Measurements from ENCODE around the gene RANBP1. TPM values are rescaled to one million over a fixed set of nuclear protein-coding genes. Genes with fewer than 3 reads are reported as not detected.

RANBP1 gene
- total RNA-seq, 4 donors from 2014 or later: 45.6 to 128 (median 106) TPM

GRCh38 chr22:20089977-20090729 is 25.8 kb upstream of the RANBP1 start:
- in situ Hi-C loops (cut with MboI; ENCODE audit: low pct_ligation_motif_present in 1 of 4, low pct_unique_long_range_greater_than_20kb in 1 of 4, low sequenced_read_pairs in 3 of 4) (no loop called here), intact Hi-C loops (cut with DNase I; ENCODE audit: low total_unique reads) (no loop called here)
- Histone ChIP-seq H3K9me3 (no peaks in the 10 kb centered on the region), H3K27ac (no peak overlapping the region), H3K4me3 (no peak overlapping the region), H3K36me3 (peaks cover 0 to 91% (median 20%) of the 10 kb centered on the region in 4 donors), H3K4me1 (peaks cover 0 to under 1% (median 0%) of the 10 kb centered on the region in 4 donors), H3K27me3 (no peaks in the 10 kb centered on the region)
- 80 to 88% methylated on average over 1 to 11 of the region's 11 CpGs for WGBS, 2 donors (ENCODE audit: low coverage in 1 of 2)
- DNase-seq: no peak
- TF ChIP-seq EP300 (IDR thresholded peaks at IDR 0.05; ENCODE audit: low read depth): no peak

- in situ Hi-C loops (cut with MboI; ENCODE audit: low pct_ligation_motif_present in 1 of 4, low pct_unique_long_range_greater_than_20kb in 1 of 4, low sequenced_read_pairs in 3 of 4) (no loop called here), intact Hi-C loops (cut with DNase I; ENCODE audit: low total_unique reads) (no loop called here)
- TF ChIP-seq POLR2AphosphoS5 (IDR thresholded peaks at IDR 0.05): no peak
- TF ChIP-seq CTCF (IDR thresholded peaks at IDR 0.05): no peak
- TF ChIP-seq EP300 (IDR thresholded peaks at IDR 0.05; ENCODE audit: low read depth): no peak
- no peak for TF ChIP-seq POLR2A (IDR thresholded peaks at IDR 0.05)
- H3K36me3 ChIP-seq: peaks cover 0 to 95% (median 22%) of the 10 kb centered on the region in 4 donors
- no peak overlapping the region for H3K27ac ChIP-seq
- no peaks in the 10 kb centered on the region for H3K4me1 ChIP-seq
- DNase-seq: no peak
- H3K9me3 ChIP-seq: no peaks in the 10 kb centered on the region
- 63 to 88% methylated on average over 2 to 9 of the region's 9 CpGs for WGBS, 2 donors (ENCODE audit: low coverage in 1 of 2)
- no peaks in the 10 kb centered on the region for H3K27me3 ChIP-seq
- H3K4me3 ChIP-seq: no peak overlapping the region
Measured at GRCh38 chr22:20090730-20091240, 25.1 kb upstream of the RANBP1 start.

GRCh38 chr22:20091690-20092476 is 24.0 kb upstream of the RANBP1 start:
- Histone ChIP-seq H3K4me3 (no peak overlapping the region), H3K4me1 (no peaks in the 10 kb centered on the region), H3K36me3 (peaks cover 0 to 95% (median 24%) of the 10 kb centered on the region in 4 donors), H3K27ac (no peak overlapping the region), H3K9me3 (no peaks in the 10 kb centered on the region), H3K27me3 (no peaks in the 10 kb centered on the region)
- DNase-seq: no peak
- in situ Hi-C loops (cut with MboI; ENCODE audit: low pct_ligation_motif_present in 1 of 4, low pct_unique_long_range_greater_than_20kb in 1 of 4, low sequenced_read_pairs in 3 of 4): no loop called here
- WGBS, 2 donors (ENCODE audit: low coverage in 1 of 2): 93 to 100% methylated on average over 1 to 16 of the region's 16 CpGs
- intact Hi-C loops (cut with DNase I; ENCODE audit: low total_unique reads): no loop called here
- TF ChIP-seq EP300 (IDR thresholded peaks at IDR 0.05; ENCODE audit: low read depth) (no peak), POLR2AphosphoS5 (IDR thresholded peaks at IDR 0.05) (no peak), POLR2A (IDR thresholded peaks at IDR 0.05) (no peak), CTCF (IDR thresholded peaks at IDR 0.05) (no peak)

- in situ Hi-C loops (cut with MboI; ENCODE audit: low pct_ligation_motif_present in 1 of 4, low pct_unique_long_range_greater_than_20kb in 1 of 4, low sequenced_read_pairs in 3 of 4): no loop called here
- intact Hi-C loops (cut with DNase I; ENCODE audit: low total_unique reads): no loop called here
- Histone ChIP-seq H3K27ac (no peak overlapping the region), H3K27me3 (no peaks in the 10 kb centered on the region), H3K9me3 (no peaks in the 10 kb centered on the region), H3K4me1 (no peaks in the 10 kb centered on the region), H3K36me3 (peaks cover 0 to 95% (median 26%) of the 10 kb centered on the region in 4 donors), H3K4me3 (no peak overlapping the region)
- no peak for TF ChIP-seq CTCF (IDR thresholded peaks at IDR 0.05)
- no peak for DNase-seq
- WGBS, 2 donors (ENCODE audit: low coverage in 1 of 2): 92 to 95% methylated on average over 7 to 11 of the region's 11 CpGs
Measured at GRCh38 chr22:20092477-20092854, 23.4 kb upstream of the RANBP1 start.

Data from transverse colon (tissue), 4 donors.